SU-DHL-6 (cell line): ENCODE data around the gene PITX2.

Experiments used
- CTCF ChIP-seq: fragments of 200-600 bp; sonication (generic); IDR thresholded peaks from one replicate; pipeline ENCODE4 v1.5.1; 2017; ENCODE audit warnings: antibody characterized with exemption, mild to moderate bottlenecking, low read length, moderate library complexity; ENCODE audit not compliant: insufficient read depth, poor library complexity, severe bottlenecking
- EZH2phosphoT487 ChIP-seq: fragments of 200-600 bp; sonication (generic), shearing (Covaris generic); conservative IDR thresholded peaks from 2 replicates; pipeline ENCODE4 v1.6.1; 2018; ENCODE audit warnings: mild to moderate bottlenecking, antibody characterized with exemption, low read length, moderate library complexity, mixed read lengths

DNA sequence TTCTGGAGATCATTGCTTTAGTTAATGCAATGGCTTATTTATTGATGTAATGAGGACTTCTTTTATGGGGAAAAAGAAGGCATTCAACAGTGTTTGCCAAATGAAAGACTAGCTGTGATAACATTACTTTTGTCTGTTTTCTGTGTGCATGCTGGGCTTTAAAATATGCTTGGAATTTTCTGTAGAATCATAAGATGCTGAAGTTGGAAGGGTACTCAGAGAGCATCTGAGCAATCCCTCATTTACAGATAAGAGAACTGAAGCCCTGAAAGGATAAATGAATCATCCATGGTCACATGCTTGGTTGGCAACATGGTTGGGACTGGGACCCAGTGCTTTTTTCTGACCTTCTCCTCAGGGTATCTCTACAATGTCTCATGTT is 31.4 kb upstream of the PITX2 start:
- no peak for TF ChIP-seq CTCF
- no peak for TF ChIP-seq EZH2phosphoT487
